AG04450 (cell line): ENCODE data around the gene POU4F1. TPM values are rescaled to one million over a fixed set of nuclear protein-coding genes. Genes with fewer than 3 reads are reported as not detected.

Experiments used
- CTCF ChIA-PET: fragments of 300-600, 350-600 bp; formaldehyde crosslinking; extraction: SDS; loops from one replicate; lab custom pipeline; 2022; ENCODE audit warnings: antibody characterized with exemption, inconsistent platforms; lab: Charles Lee
- POLR2A ChIA-PET: fragments of 350-600 bp; formaldehyde crosslinking; extraction: SDS; loops from one replicate; lab custom pipeline; 2021; ENCODE audit warnings: antibody characterized with exemption, inconsistent platforms; lab: Yijun Ruan, JAX
- DNase-seq: peaks from one replicate; pipeline ENCODE4 v3.0.0-alpha.2; 2011; ENCODE audit warnings: low read depth, low spot score
- H3K27ac ChIP-seq: one replicate; pipeline ENCODE4 v1.5.1; 2012; ENCODE audit warnings: low read depth, low read length, control low read depth
- H3K27me3 ChIP-seq: one replicate; pipeline ENCODE4 v1.6.0; 2012; ENCODE audit warnings: low read length; ENCODE audit not compliant: control insufficient read depth, insufficient read depth
- H3K4me3 ChIP-seq: 2 replicates; pipeline ENCODE4 v1.5.1; 2011; ENCODE audit warnings: mild to moderate bottlenecking, low read depth, low read length, control low read depth
- H3K9me3 ChIP-seq: 2 replicates; pipeline ENCODE4 v1.5.1; 2012; ENCODE audit warnings: low read length; ENCODE audit not compliant: control insufficient read depth, insufficient read depth
- polyA plus RNA-seq: library from polyadenylated mRNA; depleted of rRNA; stranded (reverse); fragments of >200 nt; gene quantifications from 2 replicates; pipeline ENCODE4 v1.2.3, GENCODE V29; 2011
- TF ChIP-seq, protein P1 (sequence below): IDR thresholded peaks from 2 replicates; pipeline ENCODE4 v1.5.1; 2011; ENCODE audit warnings: low read depth, low read length, control low read depth, inconsistent platforms

POU4F1 gene
- polyA plus RNA-seq, 1 experiment, result not detected

DNA sequence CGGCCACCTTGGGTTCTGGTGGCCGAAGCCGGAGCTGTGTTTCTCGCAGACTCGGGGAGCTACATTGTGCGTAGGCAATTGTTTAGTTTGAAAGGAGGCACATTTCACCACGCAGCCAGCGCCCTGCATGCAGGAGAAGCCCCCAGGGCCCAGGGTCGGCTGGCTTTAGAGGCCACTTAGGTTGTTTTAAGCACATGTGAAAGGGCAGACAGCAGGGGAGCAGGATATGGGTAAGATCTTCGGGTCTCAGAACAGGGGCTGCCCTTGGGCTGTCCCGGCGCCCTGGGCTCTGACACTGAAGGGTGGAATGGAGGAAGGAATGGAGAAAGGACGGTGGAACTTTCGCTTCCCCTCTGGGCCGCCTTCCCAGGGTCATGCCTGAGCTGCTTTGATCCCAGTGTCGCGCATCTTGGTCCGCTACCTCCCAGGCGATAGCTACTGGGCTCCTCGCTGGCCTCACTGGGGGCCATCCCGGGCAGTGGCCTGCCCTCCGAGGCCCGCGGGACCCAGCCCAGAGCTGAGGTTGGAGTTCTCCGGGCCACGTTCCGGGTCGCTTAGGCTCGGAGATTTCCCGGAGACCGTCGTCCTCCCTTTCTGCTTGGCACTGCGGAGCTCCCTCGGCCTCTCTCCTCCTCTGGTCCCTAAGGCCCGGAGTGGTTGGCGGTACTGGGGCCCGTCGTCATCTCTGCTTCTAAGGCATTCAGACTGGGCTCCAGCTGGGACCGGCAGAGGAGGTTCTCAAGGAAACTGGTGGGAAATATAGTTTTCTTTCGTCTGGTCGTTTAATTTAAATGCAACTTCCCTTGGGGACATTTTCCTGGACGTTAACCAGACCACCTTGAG, 4.3 kb upstream of the POU4F1 start:
- ChIA-PET CTCF (no interaction called here), POLR2A (no interaction called here)
- no peak for DNase-seq
- peaks cover 4% of the 10 kb centered on the region; the same call in 1 of the 2 replicates for H3K9me3 ChIP-seq
- H3K4me3 ChIP-seq, result no peak overlapping the region
- TF ChIP-seq, protein P1, sequence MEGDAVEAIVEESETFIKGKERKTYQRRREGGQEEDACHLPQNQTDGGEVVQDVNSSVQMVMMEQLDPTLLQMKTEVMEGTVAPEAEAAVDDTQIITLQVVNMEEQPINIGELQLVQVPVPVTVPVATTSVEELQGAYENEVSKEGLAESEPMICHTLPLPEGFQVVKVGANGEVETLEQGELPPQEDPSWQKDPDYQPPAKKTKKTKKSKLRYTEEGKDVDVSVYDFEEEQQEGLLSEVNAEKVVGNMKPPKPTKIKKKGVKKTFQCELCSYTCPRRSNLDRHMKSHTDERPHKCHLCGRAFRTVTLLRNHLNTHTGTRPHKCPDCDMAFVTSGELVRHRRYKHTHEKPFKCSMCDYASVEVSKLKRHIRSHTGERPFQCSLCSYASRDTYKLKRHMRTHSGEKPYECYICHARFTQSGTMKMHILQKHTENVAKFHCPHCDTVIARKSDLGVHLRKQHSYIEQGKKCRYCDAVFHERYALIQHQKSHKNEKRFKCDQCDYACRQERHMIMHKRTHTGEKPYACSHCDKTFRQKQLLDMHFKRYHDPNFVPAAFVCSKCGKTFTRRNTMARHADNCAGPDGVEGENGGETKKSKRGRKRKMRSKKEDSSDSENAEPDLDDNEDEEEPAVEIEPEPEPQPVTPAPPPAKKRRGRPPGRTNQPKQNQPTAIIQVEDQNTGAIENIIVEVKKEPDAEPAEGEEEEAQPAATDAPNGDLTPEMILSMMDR, result no peak
- no peak overlapping the region for H3K27ac ChIP-seq
- H3K27me3 ChIP-seq, result peaks cover 75% of the 10 kb centered on the region

DNA sequence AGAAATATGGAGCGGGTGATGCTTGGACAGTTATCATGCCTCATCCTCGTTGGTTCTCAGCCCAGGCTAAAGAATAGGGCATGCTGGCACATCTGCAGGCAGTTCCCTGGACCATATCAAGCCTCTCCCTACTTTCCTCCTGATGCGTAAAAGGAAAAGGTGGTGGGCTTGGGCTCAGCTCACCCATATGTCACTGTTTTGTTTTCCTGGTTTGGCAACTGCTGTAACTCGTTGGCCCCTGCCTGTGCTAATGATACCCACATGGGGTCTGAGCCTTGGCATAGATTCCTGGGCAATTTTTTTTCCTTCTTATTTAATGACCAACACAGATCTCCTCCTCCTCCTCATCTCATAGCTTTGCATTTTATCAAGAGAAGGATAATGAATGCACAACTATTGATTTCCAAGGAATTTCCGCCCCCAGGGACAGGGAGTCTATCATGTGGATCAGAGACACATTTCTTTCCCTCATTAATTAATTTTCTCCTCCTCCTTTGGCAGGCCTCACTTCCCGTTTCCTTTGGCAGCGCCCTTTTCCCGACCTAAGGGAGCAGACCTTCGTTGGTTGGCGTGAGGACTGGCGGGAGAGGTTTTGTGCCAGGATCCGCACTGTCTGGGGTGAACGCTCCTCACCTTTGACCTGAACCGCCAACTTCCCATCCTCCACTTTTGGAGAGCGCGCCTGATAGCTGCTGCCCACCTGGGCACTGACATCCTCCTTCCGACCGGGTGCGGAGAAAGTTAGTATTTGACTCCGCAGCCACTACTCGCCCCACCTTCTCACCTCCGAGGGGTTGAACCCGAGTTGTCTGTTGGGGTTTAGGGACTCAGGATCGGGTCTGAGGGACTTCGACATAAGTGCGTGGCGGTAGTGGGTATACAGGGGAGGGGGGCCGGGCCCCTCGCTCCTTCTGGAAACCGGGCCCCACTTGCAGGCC, 3.4 kb upstream of the POU4F1 start:
- TF ChIP-seq, protein P1, result no peak
- no peak for DNase-seq
- ChIA-PET POLR2A (no interaction called here), CTCF (no interaction called here)
- Histone ChIP-seq H3K27ac (no peak overlapping the region), H3K27me3 (peaks cover 80% of the 10 kb centered on the region), H3K4me3 (no peak overlapping the region), H3K9me3 (peaks cover 4% of the 10 kb centered on the region; the same call in 1 of the 2 replicates)

DNA sequence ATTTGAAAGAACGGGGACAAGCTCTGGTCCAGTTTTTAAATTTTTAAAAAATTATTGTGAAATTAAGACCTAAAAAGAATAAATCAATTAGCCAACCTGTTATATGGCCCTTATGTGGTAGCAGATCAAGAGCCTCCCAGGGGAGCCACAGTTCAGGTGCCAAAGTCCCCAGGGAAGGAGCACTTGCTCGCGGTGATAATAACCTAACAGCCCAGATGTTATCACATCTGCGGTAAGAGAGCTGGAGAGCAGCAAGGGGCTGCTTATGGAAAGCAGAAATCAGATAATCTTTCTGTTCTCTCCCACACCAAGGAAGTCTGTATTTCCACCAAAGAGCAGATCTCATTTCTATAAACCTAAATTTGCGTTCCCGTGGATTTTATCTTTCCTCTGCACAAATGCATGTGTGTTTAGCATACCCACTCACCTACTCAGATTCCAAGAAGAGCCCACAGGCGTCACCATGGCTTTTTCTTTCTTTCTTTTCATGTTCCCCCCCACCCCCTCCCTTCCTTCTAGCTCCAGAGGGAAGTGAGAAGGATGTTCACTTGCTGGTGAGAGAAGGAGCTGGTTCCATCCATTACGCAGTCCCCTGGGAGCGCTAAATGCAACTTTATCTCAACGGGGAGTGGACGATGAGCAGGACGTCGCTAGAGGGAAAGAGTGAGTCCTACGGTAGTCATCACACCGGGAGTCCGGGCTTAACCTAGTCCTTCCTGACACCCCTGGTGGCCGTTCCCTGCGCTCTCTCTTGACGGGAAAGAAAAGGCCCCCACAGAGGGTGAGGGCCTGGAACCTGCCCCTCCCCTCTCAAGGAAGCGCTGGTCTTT, 1.6 kb upstream of the POU4F1 start:
- H3K27me3 ChIP-seq, result peaks cover 90% of the 10 kb centered on the region
- H3K27ac ChIP-seq, result no peak overlapping the region
- CTCF ChIA-PET, result no interaction called here
- H3K9me3 ChIP-seq, result peaks cover 4% of the 10 kb centered on the region; the same call in 1 of the 2 replicates
- no peak overlapping the region for H3K4me3 ChIP-seq
- DNase-seq, result no peak
- TF ChIP-seq, protein P1, result no peak
- POLR2A ChIA-PET, result no interaction called here

DNA sequence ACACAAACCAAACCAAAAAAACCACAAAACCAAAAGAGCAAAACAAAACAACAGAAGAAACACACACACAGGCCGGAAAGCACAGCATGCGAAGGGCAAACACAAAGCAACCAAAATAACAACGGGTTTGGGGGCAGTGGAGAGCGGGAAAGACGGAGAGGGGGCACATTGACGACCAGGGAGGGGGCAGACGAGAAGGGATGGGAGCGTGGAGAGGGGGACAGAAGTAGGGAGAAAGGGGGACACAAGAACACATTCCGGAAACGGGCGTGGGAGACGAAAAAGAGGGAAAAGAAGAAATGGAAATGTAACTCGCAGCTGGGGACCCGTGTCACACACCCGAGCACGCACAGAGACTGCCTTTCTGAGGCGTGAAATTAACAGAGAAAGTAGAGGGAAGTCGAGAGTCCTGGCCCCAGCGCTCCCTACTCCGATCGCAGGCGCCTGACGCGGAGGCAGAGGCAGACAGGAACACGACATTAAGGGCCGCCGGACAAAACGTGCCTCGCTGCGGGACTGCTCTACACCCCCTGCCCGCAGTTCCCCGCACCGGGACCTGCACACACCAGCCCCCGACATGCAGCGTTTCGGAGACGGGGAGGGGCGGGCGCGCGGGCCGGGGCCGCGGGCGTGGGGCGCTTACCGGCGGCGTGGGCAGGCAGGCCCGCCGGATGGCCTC, 652 bp downstream of the POU4F1 start:
- H3K27ac ChIP-seq, result no peak overlapping the region
- TF ChIP-seq, protein P1, result no peak
- H3K4me3 ChIP-seq, result peak overlapping the region; percentile 32; the same call in 1 of the 2 replicates
- CTCF ChIA-PET, result no interaction called here
- POLR2A ChIA-PET, result no interaction called here
- peaks cover 90% of the 10 kb centered on the region for H3K27me3 ChIP-seq
- DNase-seq, result no peak
- H3K9me3 ChIP-seq, result no peaks in the 10 kb centered on the region; the same call in 1 of the 2 replicates
